Type B pancreatic cell (in vitro differentiated cells): ENCODE results near the gene SPC24. TPM values are rescaled to one million over a fixed set of nuclear protein-coding genes. Genes with fewer than 3 reads are reported as not detected.
A peak's percentile ranks its signal among the peaks of the same experiment; 100 is the strongest.
"Not testable (repeated sequence)": the region's sequence is repeated elsewhere in the genome, so short reads cannot be mapped to it uniquely, and the experiment has no call there.

ENCODE experiments used
- DNase-seq: peaks from one replicate; pipeline ENCODE4 v3.0.0; 2021; ENCODE audit warnings: mixed read lengths; ENCODE audit not compliant: unreplicated experiment; ENCODE audit errors: extremely low spot score
- H3K27ac Mint-ChIP-seq: 2 replicates; pipeline ENCODE4 v1.8.0; 2021; ENCODE audit warnings: mild to moderate bottlenecking, mixed read lengths
- H3K27me3 Mint-ChIP-seq: 2 replicates; pipeline ENCODE4 v1.8.0; 2021; ENCODE audit warnings: mixed read lengths
- H3K36me3 Mint-ChIP-seq: 2 replicates; pipeline ENCODE4 v1.8.0; 2021; ENCODE audit warnings: mixed read lengths
- H3K4me1 Mint-ChIP-seq: one replicate; pipeline ENCODE4 v1.8.0; 2021; ENCODE audit warnings: mixed read lengths; ENCODE audit not compliant: unreplicated experiment
- H3K4me3 Mint-ChIP-seq: 2 replicates; pipeline ENCODE4 v1.8.0; 2021; ENCODE audit warnings: mild to moderate bottlenecking, mixed read lengths
- H3K9me3 Mint-ChIP-seq: 2 replicates; pipeline ENCODE4 v1.8.0; 2021; ENCODE audit warnings: mixed read lengths
- total RNA-seq: library from RNA; stranded (reverse); gene quantifications from 2 replicates; pipeline ENCODE4 v1.2.1, GENCODE V29; 2021; ENCODE audit warnings: low replicate concordance
- TF ChIP-seq, protein P1 (sequence below): fragments of 200-600 bp; sonication (generic); conservative IDR thresholded peaks from 2 replicates; pipeline ENCODE4 v1.5.0; 2021; ENCODE audit warnings: antibody characterized with exemption, mild to moderate bottlenecking

The SPC24 gene
- total RNA-seq, 1 donor from 2014 or later = 43.2 TPM

DNA sequence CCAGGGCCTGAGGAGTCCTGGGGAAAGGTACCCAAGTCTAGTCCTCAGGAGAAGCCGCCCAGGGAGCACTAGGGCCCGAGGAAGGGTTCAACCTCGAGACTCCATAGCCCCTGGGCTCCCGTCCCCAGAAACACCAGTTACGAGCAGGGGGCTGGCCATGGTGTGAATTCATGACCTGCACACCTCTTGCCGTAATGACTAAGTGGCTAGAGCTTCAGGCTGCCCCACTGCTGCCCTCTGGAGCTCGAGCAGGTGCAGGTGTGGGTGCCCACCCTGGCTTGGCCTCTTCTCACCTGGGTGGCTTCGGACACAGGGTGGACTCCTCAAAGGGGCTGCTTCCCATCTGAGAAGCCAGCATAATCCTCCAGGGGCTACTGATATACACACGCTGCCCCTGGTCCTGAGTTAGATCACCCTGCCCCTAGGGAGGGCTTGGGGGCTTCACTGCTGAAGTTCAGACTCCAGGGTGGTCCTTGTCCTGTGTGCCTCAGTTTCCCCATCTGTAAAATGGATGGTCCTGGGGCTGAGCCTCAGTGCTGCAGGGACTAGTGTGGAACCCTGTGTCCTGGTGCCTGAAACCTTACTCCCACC is 13.6 kb downstream of the SPC24 start:
- H3K9me3 Mint-ChIP-seq = no peaks in the 10 kb centered on the region
- peak overlapping the region; percentile 55 for H3K27ac Mint-ChIP-seq
- H3K36me3 Mint-ChIP-seq = peaks cover 4% of the 10 kb centered on the region
- no peaks in the 10 kb centered on the region for H3K27me3 Mint-ChIP-seq
- no peak for DNase-seq
- peaks cover 16% of the 10 kb centered on the region for H3K4me1 Mint-ChIP-seq
- H3K4me3 Mint-ChIP-seq = no peak overlapping the region
- TF ChIP-seq, protein P1, sequence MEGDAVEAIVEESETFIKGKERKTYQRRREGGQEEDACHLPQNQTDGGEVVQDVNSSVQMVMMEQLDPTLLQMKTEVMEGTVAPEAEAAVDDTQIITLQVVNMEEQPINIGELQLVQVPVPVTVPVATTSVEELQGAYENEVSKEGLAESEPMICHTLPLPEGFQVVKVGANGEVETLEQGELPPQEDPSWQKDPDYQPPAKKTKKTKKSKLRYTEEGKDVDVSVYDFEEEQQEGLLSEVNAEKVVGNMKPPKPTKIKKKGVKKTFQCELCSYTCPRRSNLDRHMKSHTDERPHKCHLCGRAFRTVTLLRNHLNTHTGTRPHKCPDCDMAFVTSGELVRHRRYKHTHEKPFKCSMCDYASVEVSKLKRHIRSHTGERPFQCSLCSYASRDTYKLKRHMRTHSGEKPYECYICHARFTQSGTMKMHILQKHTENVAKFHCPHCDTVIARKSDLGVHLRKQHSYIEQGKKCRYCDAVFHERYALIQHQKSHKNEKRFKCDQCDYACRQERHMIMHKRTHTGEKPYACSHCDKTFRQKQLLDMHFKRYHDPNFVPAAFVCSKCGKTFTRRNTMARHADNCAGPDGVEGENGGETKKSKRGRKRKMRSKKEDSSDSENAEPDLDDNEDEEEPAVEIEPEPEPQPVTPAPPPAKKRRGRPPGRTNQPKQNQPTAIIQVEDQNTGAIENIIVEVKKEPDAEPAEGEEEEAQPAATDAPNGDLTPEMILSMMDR = no peak

DNA sequence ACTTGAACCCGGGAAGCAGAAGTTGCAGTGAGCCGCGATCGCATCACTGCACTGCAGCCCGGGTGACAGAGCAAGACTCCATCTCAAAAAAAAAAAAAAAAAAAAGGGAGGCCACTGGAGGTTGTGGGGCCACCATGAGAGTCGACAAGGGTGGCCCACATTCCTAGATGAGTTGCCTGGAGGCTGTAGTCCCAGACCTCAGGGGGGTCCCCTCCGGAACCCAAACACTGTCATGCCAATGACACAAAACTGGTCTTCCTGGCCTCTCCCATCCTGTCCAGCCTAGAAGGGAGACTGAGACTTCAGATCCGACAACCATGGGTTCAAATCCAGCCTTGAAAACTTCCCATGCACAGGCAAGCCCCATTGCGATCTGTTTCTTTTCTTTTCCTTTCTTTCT is 14.7 kb downstream of the SPC24 start:
- Mint-ChIP-seq H3K27me3 (no peaks in the 10 kb centered on the region), H3K27ac (no peak overlapping the region), H3K4me3 (no peak overlapping the region), H3K9me3 (no peaks in the 10 kb centered on the region), H3K4me1 (peaks cover 16% of the 10 kb centered on the region), H3K36me3 (peaks cover under 1% of the 10 kb centered on the region)
- TF ChIP-seq, protein P1 = no peak
- no peak for DNase-seq

DNA sequence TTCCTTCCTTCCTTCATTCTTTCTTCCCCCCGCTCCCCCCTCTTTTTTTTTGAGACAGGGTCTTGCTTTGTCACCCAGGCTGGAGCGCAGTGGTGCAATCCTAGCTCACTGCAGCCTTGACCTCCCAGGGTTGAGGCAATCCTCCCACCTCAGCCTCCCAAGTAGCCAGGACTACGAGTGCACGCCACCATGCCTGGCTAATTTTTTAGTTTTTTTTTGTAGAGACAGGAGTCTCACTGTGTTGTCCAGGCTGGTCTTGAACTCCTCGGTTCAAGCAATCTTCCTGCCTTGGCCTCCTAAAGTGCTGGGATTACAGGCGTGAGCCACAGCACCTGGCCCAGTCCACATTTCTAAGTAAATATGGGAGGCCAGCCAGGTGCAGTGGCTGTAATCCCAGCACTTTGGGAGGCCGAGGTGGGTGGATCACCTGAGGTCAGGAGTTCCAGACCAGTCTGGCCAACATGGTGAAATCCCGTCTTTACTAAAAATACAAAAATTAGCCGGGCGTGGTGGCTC is 15.5 kb downstream of the SPC24 start:
- not testable (repeated sequence) for H3K27ac Mint-ChIP-seq, H3K36me3 Mint-ChIP-seq, H3K27me3 Mint-ChIP-seq, DNase-seq, H3K9me3 Mint-ChIP-seq, H3K4me3 Mint-ChIP-seq
- H3K4me1 Mint-ChIP-seq = peaks cover 16% of the 10 kb centered on the region

DNA sequence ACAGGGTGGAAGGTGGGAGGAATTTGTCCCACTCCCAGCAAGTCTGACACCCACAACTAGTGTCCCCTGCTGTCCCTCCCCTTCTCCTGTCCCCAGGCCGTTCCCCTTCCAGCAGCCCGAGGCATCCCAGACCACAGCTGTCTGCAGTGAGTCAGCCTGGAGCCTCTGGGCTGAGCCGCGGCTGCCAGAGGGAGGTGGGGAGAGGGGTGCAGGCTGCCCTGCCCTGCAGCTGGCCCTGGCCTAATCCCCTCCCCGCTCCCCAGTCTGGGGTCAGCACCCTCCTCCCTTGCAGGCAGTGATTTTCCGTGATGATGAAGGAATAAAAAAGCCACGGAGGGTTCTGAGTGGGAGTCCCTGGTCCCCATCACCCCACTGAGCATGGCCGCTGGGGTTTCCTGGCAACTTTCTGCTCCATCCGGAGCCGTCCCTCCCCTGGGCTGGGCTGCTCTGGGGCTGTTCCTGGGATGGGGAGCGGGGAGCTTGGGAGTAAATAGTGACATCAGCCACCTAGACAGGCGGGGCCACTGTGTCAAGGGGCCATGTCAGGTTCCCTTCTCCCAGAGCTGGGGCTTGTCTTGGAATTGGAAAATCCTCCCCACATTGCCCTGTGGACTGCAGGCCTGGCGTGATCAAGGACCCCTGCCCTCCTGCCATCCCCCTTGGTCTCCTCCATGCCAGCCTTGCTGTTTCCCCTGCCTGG is 16.8 kb downstream of the SPC24 start:
- TF ChIP-seq, protein P1 = no peak
- H3K4me1 Mint-ChIP-seq = peaks cover 16% of the 10 kb centered on the region
- H3K27me3 Mint-ChIP-seq = no peaks in the 10 kb centered on the region
- peak overlapping the region; percentile 75 for H3K4me3 Mint-ChIP-seq
- H3K36me3 Mint-ChIP-seq = no peaks in the 10 kb centered on the region
- H3K27ac Mint-ChIP-seq = peak overlapping the region; percentile 83
- no peak for DNase-seq
- H3K9me3 Mint-ChIP-seq = no peaks in the 10 kb centered on the region

DNA sequence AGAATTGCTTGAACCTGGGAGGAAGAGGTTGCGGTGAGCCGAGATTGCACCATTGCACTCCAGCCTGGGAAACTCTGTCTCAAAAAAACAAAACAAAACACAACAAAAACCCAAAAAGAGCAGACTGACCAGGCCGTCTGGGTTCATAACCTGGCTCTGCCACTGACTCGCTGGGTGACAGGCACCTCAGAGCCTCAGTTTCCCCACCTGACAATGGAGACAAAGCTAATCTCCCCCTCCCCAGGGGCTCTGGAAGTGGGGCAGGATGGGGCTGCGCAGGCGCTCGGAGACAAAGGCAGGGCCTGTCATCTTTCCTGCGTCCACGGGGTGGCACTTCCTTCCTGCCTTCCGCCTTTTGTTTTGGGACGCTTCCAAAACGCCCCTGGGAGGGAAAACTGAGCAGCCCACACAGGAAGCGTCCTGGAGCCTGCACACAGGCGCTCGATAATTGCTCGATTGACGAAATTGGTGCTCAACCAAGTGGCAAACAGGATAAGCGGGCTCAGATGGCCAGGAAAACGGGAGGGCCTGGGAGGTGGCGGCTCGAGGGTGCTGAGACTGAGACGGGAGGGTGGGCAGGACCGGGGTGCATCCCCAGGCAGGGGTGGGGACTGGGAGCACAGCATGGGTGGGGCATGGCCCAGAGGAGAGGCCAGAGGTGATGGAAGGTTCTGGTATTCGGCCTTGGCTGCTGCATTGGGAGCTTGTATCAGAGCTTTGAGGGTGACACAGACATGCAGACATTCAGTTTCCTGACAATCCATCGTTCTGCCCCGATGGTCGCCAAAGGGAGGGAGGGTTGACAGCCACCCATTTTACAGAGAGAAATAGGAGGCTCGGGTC is 17.8 kb downstream of the SPC24 start:
- Mint-ChIP-seq H3K36me3 (peaks cover 6% of the 10 kb centered on the region), H3K4me1 (peaks cover 16% of the 10 kb centered on the region), H3K9me3 (no peaks in the 10 kb centered on the region), H3K27ac (peak overlapping the region; percentile 85), H3K27me3 (no peaks in the 10 kb centered on the region), H3K4me3 (peak overlapping the region; percentile 83)
- TF ChIP-seq, protein P1 = peak; percentile 82
- DNase-seq = peak; percentile 82
